Small intestine (tissue), 7 donors: ENCODE data around the gene TMEM238. TPM values are rescaled to one million over a fixed set of nuclear protein-coding genes. Genes with fewer than 3 reads are reported as not detected.

Experiments
- DNase-seq, 2 donors: peaks; one replicate each; pipeline versions ENCODE4 v3.0.0 to v3.0.0-alpha.2; 2013
- FAIRE-seq: peaks from 2 replicates; lab custom pipeline; 2012; peaks lifted over from hg19 to GRCh38; lab: Jason Lieb, UNC
- H3K27ac ChIP-seq, 3 donors: one replicate each; pipeline ENCODE4 v1.5.1; 2013; ENCODE audit warnings: low read length in 2 of 3, mild to moderate bottlenecking in 2 of 3, control low read depth in 1 of 3, inconsistent platforms in 1 of 3, low read depth in 1 of 3, moderate library complexity in 1 of 3
- H3K27me3 ChIP-seq, 3 donors: one replicate each; pipeline ENCODE4 v1.6.1; 2013; ENCODE audit warnings: low read length in 3 of 3, inconsistent platforms in 1 of 3; ENCODE audit not compliant: control insufficient read depth in 3 of 3, insufficient read depth in 3 of 3
- H3K36me3 ChIP-seq, 3 donors: one replicate each; pipeline ENCODE4 v1.6.1; 2013; ENCODE audit warnings: low read length in 3 of 3, inconsistent platforms in 1 of 3, low read depth in 1 of 3, mild to moderate bottlenecking in 1 of 3, moderate library complexity in 1 of 3; ENCODE audit not compliant: control insufficient read depth in 3 of 3, insufficient read depth in 2 of 3
- H3K4me1 ChIP-seq, 3 donors: one replicate each; pipeline ENCODE4 v1.6.1; 2013; ENCODE audit warnings: low read length in 2 of 3, inconsistent platforms in 1 of 3, low read depth in 1 of 3, mild to moderate bottlenecking in 1 of 3, moderate library complexity in 1 of 3; ENCODE audit not compliant: control insufficient read depth in 3 of 3, insufficient read depth in 2 of 3
- H3K4me3 ChIP-seq, 3 donors: one replicate each; pipeline ENCODE4 v1.5.1; 2013; ENCODE audit warnings: low read length in 3 of 3, control low read depth in 1 of 3, inconsistent platforms in 1 of 3, low read depth in 1 of 3, mild to moderate bottlenecking in 1 of 3, moderate library complexity in 1 of 3
- H3K9me3 ChIP-seq, 2 donors: one replicate each; pipeline ENCODE4 v1.6.1; 2013; ENCODE audit warnings: low read depth in 1 of 2, low read length in 1 of 2; ENCODE audit not compliant: control insufficient read depth in 2 of 2, insufficient read depth in 1 of 2
- WGBS, 3 donors: extraction: QIAGEN DNeasy Blood & Tissue Kit; methylation state at CpG; one replicate each; pipeline ENCODE4 v1.1.7; 2013; 5-methylcytosine and 5-hydroxymethylcytosine counted together
- polyA plus RNA-seq, 4 donors: library from polyadenylated mRNA; stranded (reverse) in 3 of 4; unstranded in 1 of 4; fragments of 200-250 nt in 3 of 4; fragments of 120-200 nt in 1 of 4; gene quantifications; one replicate each; pipeline versions ENCODE4 v1.2.1 to v1.2.3, GENCODE V29; 2013
- donor health status: healthy with polysubstance abuse.
- donor health status: control.
- donor health status: control.
- donor health status: Bipolar disorder and iron deficiency.
- donor health status: healthy.

TMEM238 gene
- polyA plus RNA-seq, 4 donors = 1.6 to 9.4 (median 2.2) TPM; not detected in 1

DNA sequence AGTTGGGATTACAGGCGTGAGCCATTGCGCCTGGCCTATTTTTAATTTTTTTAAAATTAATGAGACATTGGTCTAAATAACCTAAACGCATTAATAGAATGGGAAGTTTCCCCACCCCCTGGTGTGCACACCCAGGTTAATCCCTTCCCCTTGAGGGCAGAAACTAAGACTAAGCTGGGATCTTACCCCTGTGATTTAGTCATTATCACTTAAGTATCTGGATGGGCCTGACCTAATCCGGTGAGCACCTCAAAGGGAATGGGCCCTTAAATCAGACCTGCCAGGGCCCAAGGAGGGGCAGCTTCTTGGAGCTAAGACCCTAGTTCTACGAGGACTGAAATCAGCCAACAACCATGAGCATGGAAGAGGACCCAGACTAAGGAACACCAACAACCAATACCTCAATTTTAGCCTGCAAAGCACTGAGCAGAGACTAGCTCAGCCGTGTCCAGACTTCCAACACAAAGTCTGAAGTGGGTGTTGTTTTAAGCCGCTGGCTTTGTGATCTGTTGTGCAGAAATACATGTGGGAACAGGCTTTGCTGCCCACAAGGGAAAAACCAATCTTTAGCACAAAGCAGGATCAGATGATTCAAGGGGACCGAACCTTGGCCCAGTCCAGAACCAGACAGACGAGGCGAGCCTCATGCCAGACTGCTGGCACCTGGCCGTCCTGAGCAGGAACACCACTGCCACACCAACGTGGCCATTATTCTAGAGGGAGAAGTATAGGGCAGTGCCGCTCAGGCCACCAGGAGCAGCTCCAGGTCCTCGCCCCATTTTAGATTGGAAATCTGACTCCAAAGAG, 16.4 kb upstream of the TMEM238 start:
- Histone ChIP-seq H3K4me3 (no peak overlapping the region), H3K27ac (no peak overlapping the region), H3K4me1 (peaks cover 0 to 1% (median 0%) of the 10 kb centered on the region in 3 donors), H3K36me3 (peaks cover 6 to 43% (median 15%) of the 10 kb centered on the region in 3 donors), H3K27me3 (no peaks in the 10 kb centered on the region), H3K9me3 (no peaks in the 10 kb centered on the region)
- WGBS, 3 donors = 81 to 89% (median 87%) methylated on average over 14 of the region's 14 CpGs
- FAIRE-seq = no peak
- DNase-seq = no peak

DNA sequence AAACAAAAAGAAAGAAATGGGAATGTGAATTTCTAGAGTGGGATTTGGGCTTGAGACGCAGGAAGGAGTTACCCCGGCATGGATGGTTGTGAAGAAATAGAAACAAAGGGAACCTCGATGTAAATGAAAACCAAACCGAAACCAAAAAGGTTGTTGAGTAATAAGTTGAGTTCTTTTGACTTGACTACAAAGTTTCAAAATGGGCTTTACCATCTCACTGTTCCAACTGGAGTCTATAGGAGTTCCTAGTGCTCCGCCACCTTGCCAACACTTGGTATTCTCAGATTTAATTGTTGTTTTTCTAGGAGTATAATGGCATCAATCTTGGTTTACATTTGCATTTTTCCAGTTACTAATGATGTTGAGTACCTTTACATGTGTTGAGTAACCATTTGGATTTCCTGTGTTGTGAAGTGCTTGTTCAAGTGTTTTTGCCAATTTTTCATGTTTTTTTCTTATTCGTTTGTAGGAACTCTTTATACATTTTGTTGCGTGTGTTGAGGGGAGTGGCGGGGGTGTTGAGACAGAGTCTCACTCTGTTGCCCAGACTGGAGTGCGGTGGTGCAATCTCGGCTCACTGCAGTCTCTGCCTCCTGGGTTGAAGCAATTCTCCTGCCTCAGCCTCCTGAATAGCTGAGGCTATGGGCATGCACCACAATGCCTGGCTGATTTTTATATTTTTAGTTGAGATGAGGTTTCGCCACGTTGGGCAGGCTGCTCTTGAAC, 14.3 kb upstream of the TMEM238 start:
- FAIRE-seq (no peak), DNase-seq (no peak)
- Histone ChIP-seq H3K36me3 (peaks cover 6 to 27% (median 15%) of the 10 kb centered on the region in 3 donors), H3K27me3 (no peaks in the 10 kb centered on the region), H3K27ac (no peak overlapping the region), H3K9me3 (no peaks in the 10 kb centered on the region), H3K4me3 (no peak overlapping the region), H3K4me1 (no peaks in the 10 kb centered on the region)
- 74 to 82% (median 78%) methylated on average over 12 of the region's 12 CpGs for WGBS, 3 donors

DNA sequence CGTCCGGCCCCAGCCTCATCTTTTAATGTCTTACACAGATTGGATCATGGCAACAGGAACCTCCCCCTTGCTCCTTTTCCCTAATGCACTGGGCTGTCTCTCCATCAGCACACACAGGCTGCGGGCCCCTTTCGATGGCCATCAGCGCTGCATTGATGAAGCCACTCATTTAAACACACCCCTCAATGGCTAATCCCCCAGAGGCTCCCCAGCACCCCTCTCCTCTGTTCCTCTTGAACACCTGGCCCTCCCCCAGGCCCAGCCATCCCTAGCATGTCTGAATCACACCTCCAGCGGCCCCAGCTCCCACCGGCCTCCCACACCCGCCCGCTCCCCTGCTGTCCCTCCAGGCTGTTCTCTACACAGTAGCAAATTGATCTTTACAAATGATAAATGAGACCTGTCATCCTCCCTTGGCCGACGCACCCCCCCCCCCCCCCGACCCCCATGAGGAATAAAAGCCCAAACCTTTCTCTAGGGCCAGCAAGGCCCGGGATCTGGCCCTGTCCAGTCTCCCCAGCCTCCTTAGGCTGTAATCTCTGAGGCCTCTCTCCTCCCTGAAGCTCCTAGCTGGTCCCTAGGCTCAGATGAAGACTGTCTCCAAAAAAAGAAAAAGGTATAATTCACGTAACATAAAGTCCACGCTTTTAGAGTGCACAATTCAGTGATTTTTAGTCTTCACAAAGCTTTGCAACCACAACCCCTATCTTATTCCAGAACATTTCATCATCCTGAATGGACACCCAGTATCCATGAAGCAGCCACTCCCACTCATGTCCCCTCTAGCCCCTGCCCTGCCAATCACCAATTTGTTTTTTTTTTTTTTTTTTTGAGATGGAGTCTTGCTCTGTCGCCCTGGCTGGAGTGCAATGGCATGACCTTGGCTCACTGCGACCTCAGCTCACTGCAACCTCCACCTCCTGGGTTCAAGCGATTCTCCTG, 9.0 kb upstream of the TMEM238 start:
- FAIRE-seq = no peak
- Histone ChIP-seq H3K36me3 (peaks cover 0 to 47% (median 14%) of the 10 kb centered on the region in 3 donors), H3K27me3 (no peaks in the 10 kb centered on the region), H3K4me3 (no peak overlapping the region), H3K4me1 (peaks cover 4 to 8% (median 6%) of the 10 kb centered on the region in 3 donors), H3K9me3 (no peaks in the 10 kb centered on the region), H3K27ac (no peak overlapping the region)
- 73 to 85% (median 83%) methylated on average over 18 of the region's 18 CpGs for WGBS, 3 donors
- DNase-seq = no peak

DNA sequence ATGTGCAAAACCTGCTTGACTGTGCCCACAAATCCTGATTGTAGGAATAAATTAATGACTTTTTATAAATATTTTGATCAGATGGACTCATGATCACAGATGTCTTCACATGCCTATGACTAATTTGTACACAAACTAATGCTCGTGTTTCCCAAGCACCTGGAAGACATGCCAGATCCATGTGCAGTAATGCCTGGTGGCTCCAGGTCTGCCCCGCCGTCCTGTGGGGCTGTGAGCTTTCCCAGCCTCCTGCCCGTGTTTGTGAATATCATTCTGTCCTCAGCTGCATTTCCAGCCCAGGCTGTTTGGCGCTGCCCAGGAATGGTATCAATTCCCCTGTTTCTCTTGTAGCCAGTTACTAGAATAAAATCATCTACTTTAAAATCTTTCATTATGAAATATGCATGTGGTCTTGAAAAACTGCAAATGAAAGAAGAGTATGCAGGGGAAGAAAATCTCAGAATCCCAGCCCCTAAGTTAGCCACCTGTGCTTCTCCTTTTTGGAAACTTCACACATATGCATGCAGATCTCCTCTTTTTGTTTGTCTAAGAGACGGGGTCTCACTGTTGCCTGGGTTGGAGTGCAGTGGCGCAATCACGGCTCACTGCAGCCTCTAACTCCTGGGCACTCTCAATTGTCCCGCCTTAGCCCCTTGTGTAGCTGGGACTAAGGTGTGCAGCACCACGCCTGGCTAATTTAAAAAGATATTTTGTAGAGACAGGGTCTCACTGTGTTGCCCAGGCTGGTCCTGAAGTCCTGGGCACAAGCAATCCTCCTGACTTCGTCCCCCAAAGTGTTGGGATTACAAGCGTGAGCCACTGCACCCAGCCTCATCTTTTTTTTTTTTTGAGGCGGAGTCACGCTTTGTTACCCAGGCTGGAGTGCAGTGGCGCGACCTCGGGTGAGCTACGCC, 7.9 kb upstream of the TMEM238 start:
- no peak for FAIRE-seq
- peaks cover 6 to 20% (median 13%) of the 10 kb centered on the region in 3 donors for H3K4me1 ChIP-seq
- peaks cover 4 to 58% (median 20%) of the 10 kb centered on the region in 3 donors for H3K36me3 ChIP-seq
- H3K9me3 ChIP-seq = no peaks in the 10 kb centered on the region
- WGBS, 3 donors = 80 to 84% (median 82%) methylated on average over 18 of the region's 18 CpGs
- no peaks in the 10 kb centered on the region for H3K27me3 ChIP-seq
- no peak overlapping the region for H3K4me3 ChIP-seq
- DNase-seq = no peak
- H3K27ac ChIP-seq = no peak overlapping the region

DNA sequence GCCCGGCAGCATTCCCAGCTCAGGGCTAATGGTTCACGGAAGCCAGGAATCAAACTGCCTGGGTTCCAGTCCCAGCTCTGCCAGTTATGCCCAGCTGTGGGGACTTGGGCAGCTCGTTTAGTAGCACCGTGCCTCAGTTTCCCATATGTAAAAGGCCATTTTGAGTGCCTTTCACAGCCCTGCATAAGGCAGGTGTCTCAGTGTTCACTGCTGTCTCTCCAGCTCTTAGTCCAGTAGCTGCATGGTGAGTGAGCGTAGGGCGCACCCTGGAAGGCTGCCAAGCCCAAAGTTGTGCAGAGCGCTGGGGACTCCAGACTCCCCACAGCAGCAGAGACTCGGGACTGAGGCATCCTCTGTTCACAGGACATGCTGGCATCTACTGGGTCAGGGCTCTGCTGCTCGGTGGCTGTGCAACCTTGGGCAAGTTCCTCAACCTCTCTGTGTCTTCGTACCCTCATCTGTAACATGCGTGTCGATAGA, 7.1 kb upstream of the TMEM238 start:
- Histone ChIP-seq H3K27me3 (no peaks in the 10 kb centered on the region), H3K36me3 (peaks cover 4 to 65% (median 20%) of the 10 kb centered on the region in 3 donors), H3K4me3 (no peak overlapping the region), H3K9me3 (no peaks in the 10 kb centered on the region), H3K27ac (no peak overlapping the region), H3K4me1 (peaks cover 6 to 22% (median 13%) of the 10 kb centered on the region in 3 donors)
- DNase-seq (no peak), FAIRE-seq (no peak)
- WGBS, 3 donors = 77 to 81% (median 78%) methylated on average over 12 of the region's 12 CpGs

DNA sequence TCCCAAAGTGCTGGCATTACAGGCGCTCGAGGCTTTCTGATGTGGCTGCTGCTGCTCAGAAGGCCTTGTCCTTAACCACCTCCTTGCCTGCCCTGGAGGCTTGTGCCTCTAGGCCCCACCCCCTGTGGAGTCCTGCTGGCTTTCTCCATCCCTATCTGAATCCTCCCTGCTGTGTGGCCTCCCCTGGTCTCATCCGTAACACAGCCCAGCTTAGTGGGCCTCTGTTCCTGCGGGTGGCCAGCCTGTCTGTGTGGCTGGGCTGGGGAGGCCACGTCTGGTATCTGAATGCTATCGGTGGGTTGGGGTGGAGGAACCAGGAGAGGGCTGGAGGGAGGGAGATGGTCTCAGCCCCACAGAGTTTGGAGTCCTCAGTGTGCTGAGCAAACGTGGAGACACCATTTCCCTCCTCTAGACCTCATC, 6.4 kb upstream of the TMEM238 start:
- Histone ChIP-seq H3K4me1 (peaks cover 6 to 22% (median 13%) of the 10 kb centered on the region in 3 donors), H3K4me3 (no peak overlapping the region), H3K27ac (no peak overlapping the region), H3K9me3 (no peaks in the 10 kb centered on the region), H3K27me3 (no peaks in the 10 kb centered on the region), H3K36me3 (peaks cover 4 to 67% (median 20%) of the 10 kb centered on the region in 3 donors)
- no peak for DNase-seq
- WGBS, 3 donors = 76 to 84% (median 80%) methylated on average over 7 of the region's 7 CpGs
- no peak for FAIRE-seq
